Astrocyte (in vitro differentiated cells and primary cell): ENCODE measurements around the gene KRT6C. TPM values are rescaled to one million over a fixed set of nuclear protein-coding genes. Genes with fewer than 3 reads are reported as not detected.

Experiments
- DNase-seq: peaks from one replicate; pipeline ENCODE4 v3.0.0-alpha.2; 2010; ENCODE audit warnings: low read depth
- FAIRE-seq: peaks from 2 replicates; lab custom pipeline; 2011; peaks lifted over from hg19 to GRCh38; lab: Jason Lieb, UNC
- H2AFZ ChIP-seq: 2 replicates; pipeline ENCODE4 v1.6.0; 2012; ENCODE audit warnings: low read depth, low read length, inconsistent platforms
- H3K27ac ChIP-seq: 2 replicates; pipeline ENCODE4 v1.5.1; 2011; ENCODE audit warnings: low read depth, low read length, inconsistent platforms
- H3K27me3 ChIP-seq: 2 replicates; pipeline ENCODE4 v1.6.0; 2011; ENCODE audit warnings: low read length, inconsistent platforms; ENCODE audit not compliant: insufficient read depth
- H3K36me3 ChIP-seq: 2 replicates; pipeline ENCODE4 v1.5.1; 2011; ENCODE audit warnings: low read length, inconsistent platforms; ENCODE audit not compliant: insufficient read depth
- H3K4me1 ChIP-seq: 2 replicates; pipeline ENCODE4 v1.5.1; 2011; ENCODE audit warnings: low read length, inconsistent platforms; ENCODE audit not compliant: insufficient read depth
- H3K4me2 ChIP-seq: 2 replicates; pipeline ENCODE4 v1.6.0; 2012; ENCODE audit warnings: low read length, inconsistent platforms
- H3K4me3 ChIP-seq: 2 replicates; pipeline ENCODE4 v1.5.1; 2011; ENCODE audit warnings: low read depth, mild to moderate bottlenecking, low read length, inconsistent platforms; ENCODE audit not compliant: insufficient read depth
- H3K79me2 ChIP-seq: 2 replicates; pipeline ENCODE4 v1.6.0; 2012; ENCODE audit warnings: mild to moderate bottlenecking, low read length, inconsistent platforms; ENCODE audit not compliant: insufficient read depth
- H3K9ac ChIP-seq: 2 replicates; pipeline ENCODE4 v1.6.0; 2012; ENCODE audit warnings: mild to moderate bottlenecking, low read length, inconsistent platforms
- H3K9me3 ChIP-seq: 2 replicates; pipeline ENCODE4 v1.5.1; 2012; ENCODE audit warnings: low read depth, mild to moderate bottlenecking, low read length, inconsistent platforms; ENCODE audit not compliant: insufficient read depth
- H4K20me1 ChIP-seq: 2 replicates; pipeline ENCODE4 v1.6.0; 2012; ENCODE audit warnings: low read length, inconsistent platforms; ENCODE audit not compliant: insufficient read depth
- H3K27ac Mint-ChIP-seq: one replicate; pipeline ENCODE4 v1.8.0; 2021; ENCODE audit warnings: mild to moderate bottlenecking, mixed read lengths; ENCODE audit not compliant: unreplicated experiment
- H3K27me3 Mint-ChIP-seq: one replicate; pipeline ENCODE4 v1.8.0; 2021; ENCODE audit warnings: low read depth, mixed read lengths; ENCODE audit not compliant: unreplicated experiment
- H3K36me3 Mint-ChIP-seq: one replicate; pipeline ENCODE4 v1.8.0; 2021; ENCODE audit warnings: low read depth, mixed read lengths; ENCODE audit not compliant: unreplicated experiment
- H3K4me1 Mint-ChIP-seq: one replicate; pipeline ENCODE4 v1.8.0; 2021; ENCODE audit warnings: low read depth, mixed read lengths; ENCODE audit not compliant: unreplicated experiment
- H3K4me3 Mint-ChIP-seq: one replicate; pipeline ENCODE4 v1.8.0; 2021; ENCODE audit warnings: mild to moderate bottlenecking, moderate library complexity, mixed read lengths; ENCODE audit not compliant: unreplicated experiment
- H3K9me3 Mint-ChIP-seq: one replicate; pipeline ENCODE4 v1.8.0; 2021; ENCODE audit warnings: mild to moderate bottlenecking, mixed read lengths; ENCODE audit not compliant: unreplicated experiment
- EZH2 ChIP-seq: IDR thresholded peaks from 2 replicates; pipeline ENCODE4 v1.6.1; 2012; ENCODE audit warnings: mild to moderate bottlenecking, low read length, inconsistent platforms; ENCODE audit not compliant: insufficient read depth
- total RNA-seq: library from RNA; stranded (reverse); gene quantifications from 2 replicates; pipeline ENCODE4 v1.2.1, GENCODE V29; 2021
- TF ChIP-seq, protein P1 (sequence below): IDR thresholded peaks from 2 replicates; pipeline ENCODE4 v1.5.1; 2011; ENCODE audit warnings: low read depth, mild to moderate bottlenecking, inconsistent platforms, low read length, moderate library complexity; ENCODE audit not compliant: insufficient read depth

KRT6C gene
- total RNA-seq, 1 donor from 2014 or later, result not detected

DNA sequence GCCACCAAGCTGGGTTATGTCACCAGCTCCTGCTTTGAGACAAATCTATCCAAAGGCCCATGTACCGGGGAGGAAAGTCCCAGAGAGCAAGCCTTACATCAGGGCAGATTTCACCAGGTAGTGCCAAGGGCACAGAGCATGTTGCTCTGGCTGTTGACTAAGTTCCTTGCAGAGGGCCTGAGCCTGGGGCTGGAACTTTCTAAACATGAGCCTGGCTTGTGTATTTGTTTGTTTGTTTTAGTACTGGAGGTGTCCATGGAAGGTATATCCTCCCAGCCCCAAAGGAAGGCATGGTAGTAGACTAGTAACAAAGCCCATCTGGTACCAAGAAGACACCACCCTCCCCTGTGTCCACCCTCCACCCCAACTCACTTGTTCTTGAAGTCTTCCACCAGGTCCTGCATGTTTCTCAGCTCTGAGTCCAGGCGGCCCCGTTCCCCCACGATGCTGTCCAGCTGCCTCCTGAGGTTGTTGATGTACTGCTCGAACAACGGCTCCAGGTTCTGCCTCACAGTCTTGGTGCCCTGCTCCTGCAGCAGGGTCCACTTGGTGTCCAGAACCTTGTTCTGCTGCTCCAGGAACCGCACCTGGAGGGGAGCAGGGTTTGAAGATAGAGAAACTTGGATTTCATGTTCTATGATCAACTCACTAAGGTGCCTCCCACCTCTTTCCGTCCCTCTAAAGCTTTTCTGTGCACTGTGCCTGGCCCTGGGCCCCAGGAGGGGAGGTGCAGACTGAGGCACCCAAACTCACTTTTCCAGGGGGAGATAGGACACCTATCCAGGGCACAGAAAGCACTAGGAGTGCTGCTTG lies 45.2 kb upstream of the KRT6C start:
- H3K9me3 Mint-ChIP-seq, result no peaks in the 10 kb centered on the region
- no peak overlapping the region for H3K4me3 Mint-ChIP-seq
- no peak overlapping the region for H3K27ac ChIP-seq
- H3K9ac ChIP-seq, result no peak overlapping the region
- no peaks in the 10 kb centered on the region for H4K20me1 ChIP-seq
- no peak overlapping the region for H3K27ac Mint-ChIP-seq
- H2AFZ ChIP-seq, result no peak overlapping the region
- peaks cover 3% of the 10 kb centered on the region for H3K4me1 Mint-ChIP-seq
- H3K4me2 ChIP-seq, result no peak overlapping the region
- peaks cover 65% of the 10 kb centered on the region for H3K27me3 Mint-ChIP-seq
- peaks cover 22% of the 10 kb centered on the region for H3K27me3 ChIP-seq
- TF ChIP-seq, protein P1, sequence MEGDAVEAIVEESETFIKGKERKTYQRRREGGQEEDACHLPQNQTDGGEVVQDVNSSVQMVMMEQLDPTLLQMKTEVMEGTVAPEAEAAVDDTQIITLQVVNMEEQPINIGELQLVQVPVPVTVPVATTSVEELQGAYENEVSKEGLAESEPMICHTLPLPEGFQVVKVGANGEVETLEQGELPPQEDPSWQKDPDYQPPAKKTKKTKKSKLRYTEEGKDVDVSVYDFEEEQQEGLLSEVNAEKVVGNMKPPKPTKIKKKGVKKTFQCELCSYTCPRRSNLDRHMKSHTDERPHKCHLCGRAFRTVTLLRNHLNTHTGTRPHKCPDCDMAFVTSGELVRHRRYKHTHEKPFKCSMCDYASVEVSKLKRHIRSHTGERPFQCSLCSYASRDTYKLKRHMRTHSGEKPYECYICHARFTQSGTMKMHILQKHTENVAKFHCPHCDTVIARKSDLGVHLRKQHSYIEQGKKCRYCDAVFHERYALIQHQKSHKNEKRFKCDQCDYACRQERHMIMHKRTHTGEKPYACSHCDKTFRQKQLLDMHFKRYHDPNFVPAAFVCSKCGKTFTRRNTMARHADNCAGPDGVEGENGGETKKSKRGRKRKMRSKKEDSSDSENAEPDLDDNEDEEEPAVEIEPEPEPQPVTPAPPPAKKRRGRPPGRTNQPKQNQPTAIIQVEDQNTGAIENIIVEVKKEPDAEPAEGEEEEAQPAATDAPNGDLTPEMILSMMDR, result no peak
- TF ChIP-seq EZH2, result no peak
- no peaks in the 10 kb centered on the region for H3K36me3 ChIP-seq
- no peak for FAIRE-seq
- H3K36me3 Mint-ChIP-seq, result peaks cover 5% of the 10 kb centered on the region
- no peak overlapping the region for H3K4me3 ChIP-seq
- H3K9me3 ChIP-seq, result no peaks in the 10 kb centered on the region
- no peaks in the 10 kb centered on the region for H3K79me2 ChIP-seq
- no peaks in the 10 kb centered on the region for H3K4me1 ChIP-seq
- DNase-seq, result no peak

DNA sequence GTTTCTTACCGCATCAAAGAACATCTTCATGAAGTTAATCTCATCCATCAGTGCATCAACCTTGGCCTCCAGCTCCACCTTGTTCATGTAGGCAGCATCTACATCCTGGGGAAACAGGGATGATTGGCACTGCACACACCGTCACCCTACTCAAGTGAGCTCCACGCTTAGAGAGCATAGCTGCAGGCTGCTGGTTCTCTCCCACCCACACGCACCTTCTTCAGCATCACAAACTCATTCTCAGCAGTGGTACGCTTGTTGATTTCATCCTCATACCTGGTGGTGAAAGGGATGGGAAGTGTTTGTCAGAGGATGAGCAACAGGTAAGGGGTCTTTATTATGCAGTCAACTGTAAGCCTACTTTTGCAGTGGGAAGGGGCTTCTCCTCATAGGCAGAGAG lies 44.3 kb upstream of the KRT6C start:
- no peak overlapping the region for H3K27ac Mint-ChIP-seq

More for the DNA sequence above, 44.3 kb upstream of the KRT6C start:
- no peak overlapping the region for H3K4me3 Mint-ChIP-seq
- no peak overlapping the region for H3K9ac ChIP-seq
- no peaks in the 10 kb centered on the region for H3K79me2 ChIP-seq
- H3K27me3 Mint-ChIP-seq, result peaks cover 62% of the 10 kb centered on the region
- TF ChIP-seq EZH2, result no peak
- TF ChIP-seq, protein P1, result no peak
- H2AFZ ChIP-seq, result no peak overlapping the region
- no peaks in the 10 kb centered on the region for H4K20me1 ChIP-seq
- FAIRE-seq (no peak), DNase-seq (no peak)
- H3K9me3 Mint-ChIP-seq, result no peaks in the 10 kb centered on the region
- H3K9me3 ChIP-seq, result no peaks in the 10 kb centered on the region
- no peak overlapping the region for H3K4me3 ChIP-seq
- peaks cover 3% of the 10 kb centered on the region for H3K4me1 Mint-ChIP-seq
- no peak overlapping the region for H3K4me2 ChIP-seq
- H3K27ac ChIP-seq, result no peak overlapping the region
- no peaks in the 10 kb centered on the region for H3K36me3 ChIP-seq
- H3K27me3 ChIP-seq, result peaks cover 18% of the 10 kb centered on the region
- peaks cover 5% of the 10 kb centered on the region for H3K36me3 Mint-ChIP-seq
- H3K4me1 ChIP-seq, result no peaks in the 10 kb centered on the region
